BJ (cell line): Measurements from ENCODE around the gene IPO4. TPM values are rescaled to one million over a fixed set of nuclear protein-coding genes. Genes with fewer than 3 reads are reported as not detected.

Experiments used
- CTCF ChIA-PET: fragments of 350-600 bp; formaldehyde crosslinking; extraction: SDS; loops from one replicate; lab custom pipeline; 2021; ENCODE audit warnings: antibody characterized with exemption, inconsistent platforms; lab: Yijun Ruan, JAX
- POLR2A ChIA-PET: fragments of 300-600 bp; sonication (Branson Sonifier 250); formaldehyde crosslinking; extraction: SDS; loops from one replicate; lab custom pipeline; 2021; ENCODE audit warnings: antibody characterized with exemption; lab: Charles Lee
- DNase-seq: peaks from one replicate; pipeline ENCODE4 v3.0.0-alpha.2; 2011; ENCODE audit warnings: low read depth
- H3K27me3 ChIP-seq: 2 replicates; pipeline ENCODE4 v1.6.0; 2011; ENCODE audit warnings: low read length; ENCODE audit not compliant: control insufficient read depth, insufficient read depth
- H3K36me3 ChIP-seq: 2 replicates; pipeline ENCODE4 v1.5.1; 2011; ENCODE audit warnings: low read length; ENCODE audit not compliant: control insufficient read depth, insufficient read depth
- H3K4me3 ChIP-seq: 2 replicates; pipeline ENCODE4 v1.5.1; 2011; ENCODE audit warnings: low read depth, mild to moderate bottlenecking, control low read depth, low read length
- CTCF ChIP-seq: IDR thresholded peaks from 2 replicates; pipeline ENCODE4 v1.5.1; 2011; ENCODE audit warnings: low read depth, mild to moderate bottlenecking, control low read depth, inconsistent platforms, low read length, moderate library complexity; ENCODE audit not compliant: insufficient read depth
- polyA plus RNA-seq: library from polyadenylated mRNA; depleted of rRNA; stranded (reverse); fragments of >200 nt; gene quantifications from 2 replicates; pipeline ENCODE4 v1.2.3, GENCODE V29; 2011; rRNA removed
- small RNA-seq: library from RNA; depleted of rRNA; stranded (forward); fragments of <200 nt; gene quantifications from one replicate; pipeline ENCODE3, GENCODE V24; 2012; ENCODE audit warnings: low replicate concordance, low read depth; ENCODE audit not compliant: insufficient read length

The IPO4 gene
- polyA plus RNA-seq, 1 experiment = 26.8 TPM

- H3K36me3 ChIP-seq = no peaks in the 10 kb centered on the region
- no peaks in the 10 kb centered on the region for H3K27me3 ChIP-seq
- no peak for TF ChIP-seq CTCF
- ChIA-PET CTCF (no interaction called here), POLR2A (no interaction called here)
- no peak overlapping the region for H3K4me3 ChIP-seq
- no peak for DNase-seq
These were observed 57.7 kb downstream of the IPO4 start for GRCh38 chr14:24130717-24131548.

GRCh38 chr14:24130380-24130716 is 58.3 kb downstream of the IPO4 start, which contains the start of gene FITM1:
FITM1 (plus strand) TSS chr14:24130659; CDS start chr14:24131564, 905 bp downstream.
- no peak within 1 kb of the TSS for H3K4me3 ChIP-seq
- DNase-seq = no peak
- H3K27me3 ChIP-seq = no peaks in the 10 kb centered on the region
- no peaks in the 10 kb centered on the region for H3K36me3 ChIP-seq
- no peak for TF ChIP-seq CTCF
- ChIA-PET POLR2A (no interaction called here), CTCF (no interaction called here)

Small RNA genes lying within 50 kb of the gene (small RNA-seq; reads per million reads assigned to genes)
- gene AL136295.4 = not detected
- gene CHMP4A = not detected
- not detected for gene IPO4
- gene IRF9 = not detected
- not detected for gene MDP1
- not detected for gene RNA5SP383

Other genes with a start within 250 kb of the IPO4 start
- 24.3 and 24.7 TPM in 2 replicates for gene DHRS4, start 235.0 kb downstream of the IPO4 start, polyA plus RNA-seq
- gene DHRS4L2, start 199.9 kb downstream of the IPO4 start, polyA plus RNA-seq = 12.5 and 15.0 TPM in 2 replicates
- 0.02 and 0.04 TPM in 2 replicates for gene CARMIL3, start 136.8 kb downstream of the IPO4 start, polyA plus RNA-seq
- not detected in 2 replicates for gene CPNE6, start 117.3 kb downstream of the IPO4 start, polyA plus RNA-seq
- gene PCK2, start 94.5 kb downstream of the IPO4 start, polyA plus RNA-seq = 141 and 227 TPM in 2 replicates
- gene DCAF11, start 74.0 kb downstream of the IPO4 start, polyA plus RNA-seq = 41.5 and 50.0 TPM in 2 replicates
- gene NRL, start 73.9 kb downstream of the IPO4 start, polyA plus RNA-seq = 0.59 and 0.91 TPM in 2 replicates
- gene FITM1, start 58.2 kb downstream of the IPO4 start, polyA plus RNA-seq = 0.10 and 0.23 TPM in 2 replicates
- 48.9 and 106 TPM in 2 replicates for gene PSME1, start 52.6 kb downstream of the IPO4 start, polyA plus RNA-seq
- gene EMC9, start 47.2 kb downstream of the IPO4 start, polyA plus RNA-seq = 6.9 and 13.3 TPM in 2 replicates
- gene PSME2, start 42.2 kb downstream of the IPO4 start, polyA plus RNA-seq = 165 and 178 TPM in 2 replicates
- gene RNF31, start 41.3 kb downstream of the IPO4 start, polyA plus RNA-seq = 8.2 and 12.4 TPM in 2 replicates
- gene IRF9, start 27.6 kb downstream of the IPO4 start, polyA plus RNA-seq = 84.8 and 107 TPM in 2 replicates
- 2.7 and 5.5 TPM in 2 replicates for gene REC8, start 16.7 kb downstream of the IPO4 start, polyA plus RNA-seq
- gene TM9SF1, start 6.6 kb upstream of the IPO4 start, polyA plus RNA-seq = 50.5 and 59.2 TPM in 2 replicates
- not detected in 2 replicates for gene TSSK4, start 16.9 kb upstream of the IPO4 start, polyA plus RNA-seq
- gene CHMP4A, start 24.7 kb upstream of the IPO4 start, polyA plus RNA-seq = 36.3 and 52.1 TPM in 2 replicates
- 16.3 and 19.3 TPM in 2 replicates for gene MDP1, start 27.2 kb upstream of the IPO4 start, polyA plus RNA-seq
- 242 and 329 TPM in 2 replicates for gene NEDD8, start 43.6 kb upstream of the IPO4 start, polyA plus RNA-seq
- gene GMPR2, start 44.1 kb upstream of the IPO4 start, polyA plus RNA-seq = 103 and 116 TPM in 2 replicates
- gene TINF2, start 53.8 kb upstream of the IPO4 start, polyA plus RNA-seq = 37.2 and 41.7 TPM in 2 replicates
- 0.97 and 2.9 TPM in 2 replicates for gene TGM1, start 74.4 kb upstream of the IPO4 start, polyA plus RNA-seq
- gene RABGGTA, start 82.8 kb upstream of the IPO4 start, polyA plus RNA-seq = 23.2 and 52.5 TPM in 2 replicates
- gene DHRS1, start 111.0 kb upstream of the IPO4 start, polyA plus RNA-seq = 40.5 and 57.1 TPM in 2 replicates
- gene NOP9, start 111.0 kb upstream of the IPO4 start, polyA plus RNA-seq = 13.9 and 16.3 TPM in 2 replicates
- 0.63 and 0.98 TPM in 2 replicates for gene CIDEB, start 119.2 kb upstream of the IPO4 start, polyA plus RNA-seq
- 0.98 and 1.6 TPM in 2 replicates for gene LTB4R2, start 121.3 kb upstream of the IPO4 start, polyA plus RNA-seq
- 2.5 and 2.6 TPM in 2 replicates for gene LTB4R, start 122.7 kb upstream of the IPO4 start, polyA plus RNA-seq
- gene ADCY4, start 146.3 kb upstream of the IPO4 start, polyA plus RNA-seq = 4.1 and 6.8 TPM in 2 replicates
- gene RIPK3, start 151.2 kb upstream of the IPO4 start, polyA plus RNA-seq = 4.3 and 4.4 TPM in 2 replicates
- gene NFATC4, start 179.4 kb upstream of the IPO4 start, polyA plus RNA-seq = 95.8 and 151 TPM in 2 replicates
- 7.2 and 10.1 TPM in 2 replicates for gene NYNRIN, start 210.2 kb upstream of the IPO4 start, polyA plus RNA-seq
- 6.7 and 8.6 TPM in 2 replicates for gene CBLN3, start 240.9 kb upstream of the IPO4 start, polyA plus RNA-seq
- 18.9 and 19.7 TPM in 2 replicates for gene KHNYN, start 241.1 kb upstream of the IPO4 start, polyA plus RNA-seq